Small intestine (tissue), 7 donors: ENCODE data around the gene C1QTNF12. TPM values are rescaled to one million over a fixed set of nuclear protein-coding genes. Genes with fewer than 3 reads are reported as not detected.
"Not testable (repeated sequence)": the region's sequence is repeated elsewhere in the genome, so short reads cannot be mapped to it uniquely, and the experiment has no call there.

Source experiments
- DNase-seq, 2 donors: peaks; one replicate each; pipeline versions ENCODE4 v3.0.0 to v3.0.0-alpha.2; 2013
- FAIRE-seq: peaks from 2 replicates; lab custom pipeline; 2012; peaks lifted over from hg19 to GRCh38; lab: Jason Lieb, UNC
- H3K27ac ChIP-seq, 3 donors: one replicate each; pipeline ENCODE4 v1.5.1; 2013; ENCODE audit warnings: low read length in 2 of 3, mild to moderate bottlenecking in 2 of 3, control low read depth in 1 of 3, inconsistent platforms in 1 of 3, low read depth in 1 of 3, moderate library complexity in 1 of 3
- H3K27me3 ChIP-seq, 3 donors: one replicate each; pipeline ENCODE4 v1.6.1; 2013; ENCODE audit warnings: low read length in 3 of 3, inconsistent platforms in 1 of 3; ENCODE audit not compliant: control insufficient read depth in 3 of 3, insufficient read depth in 3 of 3
- H3K36me3 ChIP-seq, 3 donors: one replicate each; pipeline ENCODE4 v1.6.1; 2013; ENCODE audit warnings: low read length in 3 of 3, inconsistent platforms in 1 of 3, low read depth in 1 of 3, mild to moderate bottlenecking in 1 of 3, moderate library complexity in 1 of 3; ENCODE audit not compliant: control insufficient read depth in 3 of 3, insufficient read depth in 2 of 3
- H3K4me1 ChIP-seq, 3 donors: one replicate each; pipeline ENCODE4 v1.6.1; 2013; ENCODE audit warnings: low read length in 2 of 3, inconsistent platforms in 1 of 3, low read depth in 1 of 3, mild to moderate bottlenecking in 1 of 3, moderate library complexity in 1 of 3; ENCODE audit not compliant: control insufficient read depth in 3 of 3, insufficient read depth in 2 of 3
- H3K4me3 ChIP-seq, 3 donors: one replicate each; pipeline ENCODE4 v1.5.1; 2013; ENCODE audit warnings: low read length in 3 of 3, control low read depth in 1 of 3, inconsistent platforms in 1 of 3, low read depth in 1 of 3, mild to moderate bottlenecking in 1 of 3, moderate library complexity in 1 of 3
- H3K9me3 ChIP-seq, 2 donors: one replicate each; pipeline ENCODE4 v1.6.1; 2013; ENCODE audit warnings: low read depth in 1 of 2, low read length in 1 of 2; ENCODE audit not compliant: control insufficient read depth in 2 of 2, insufficient read depth in 1 of 2
- WGBS, 3 donors: extraction: QIAGEN DNeasy Blood & Tissue Kit; methylation state at CpG; one replicate each; pipeline ENCODE4 v1.1.7; 2013; 5-methylcytosine and 5-hydroxymethylcytosine counted together
- polyA plus RNA-seq, 4 donors: library from polyadenylated mRNA; stranded (reverse) in 3 of 4; unstranded in 1 of 4; fragments of 200-250 nt in 3 of 4; fragments of 120-200 nt in 1 of 4; gene quantifications; one replicate each; pipeline versions ENCODE4 v1.2.1 to v1.2.3, GENCODE V29; 2013
- donor health status: healthy with polysubstance abuse.
- donor health status: control.
- donor health status: control.
- donor health status: Bipolar disorder and iron deficiency.
- donor health status: healthy.

The C1QTNF12 gene
- polyA plus RNA-seq, 4 donors, result 10.6 to 203 (median 98.5) TPM

- 77 to 89% (median 87%) methylated on average over 15 to 21 of the region's 21 CpGs for WGBS, 3 donors
- not testable (repeated sequence) for DNase-seq, FAIRE-seq
Observed at GRCh38 chr1:1248009-1248913, 1.7 kb upstream of the C1QTNF12 start.

GRCh38 chr1:1247341-1247913 lies 905 bp upstream of the C1QTNF12 start:
- Histone ChIP-seq H3K36me3 (peaks cover 0 to 18% (median 0%) of the 10 kb centered on the region in 3 donors), H3K27me3 (peaks cover 11 to 29% (median 22%) of the 10 kb centered on the region in 3 donors), H3K9me3 (no peaks in the 10 kb centered on the region), H3K4me3 (no peak overlapping the region), H3K4me1 (peaks cover 0 to 12% (median 2%) of the 10 kb centered on the region in 3 donors), H3K27ac (no peak overlapping the region)
- FAIRE-seq (no peak), DNase-seq (no peak)
- WGBS, 3 donors, result 54 to 66% (median 59%) methylated on average over 20 to 25 of the region's 25 CpGs

More at GRCh38 chr1:1248009-1248913, 1.7 kb upstream of the C1QTNF12 start:
- peaks cover 0 to 12% (median 2%) of the 10 kb centered on the region in 3 donors for H3K4me1 ChIP-seq
- H3K36me3 ChIP-seq, result peaks cover 0 to 18% (median under 1%) of the 10 kb centered on the region in 3 donors
- H3K4me3 ChIP-seq, H3K9me3 ChIP-seq, H3K27ac ChIP-seq: not testable (repeated sequence)
- H3K27me3 ChIP-seq, result peaks cover 11 to 29% (median 22%) of the 10 kb centered on the region in 3 donors

- Histone ChIP-seq H3K27ac (no peak overlapping the region), H3K9me3 (no peaks in the 10 kb centered on the region), H3K4me3 (no peak overlapping the region), H3K4me1 (peaks cover 0 to 12% (median 2%) of the 10 kb centered on the region in 3 donors), H3K27me3 (peaks cover 11 to 29% (median 22%) of the 10 kb centered on the region in 3 donors), H3K36me3 (peaks cover 0 to 20% (median 0%) of the 10 kb centered on the region in 3 donors)
- DNase-seq (no peak), FAIRE-seq (no peak)
- 23 to 37% (median 35%) methylated on average over 37 to 45 of the region's 45 CpGs for WGBS, 3 donors
Observed at GRCh38 chr1:1245817-1246576, 525 bp downstream of the C1QTNF12 start.

- H3K4me3 ChIP-seq, result no peak overlapping the region
- DNase-seq (no peak), FAIRE-seq (no peak)
Observed at GRCh38 chr1:1245178-1245816, 1.2 kb downstream of the C1QTNF12 start.

GRCh38 chr1:1244192-1244811 lies 2.2 kb downstream of the C1QTNF12 start:
- peaks cover 0 to 15% (median 0%) of the 10 kb centered on the region in 3 donors for H3K36me3 ChIP-seq
- 7 to 49% (median 30%) methylated on average over 23 to 30 of the region's 30 CpGs for WGBS, 3 donors
- FAIRE-seq (no peak), DNase-seq (peak; percentile 86 to 87)
- H3K27me3 ChIP-seq, result peaks cover 11 to 42% (median 22%) of the 10 kb centered on the region in 3 donors
- peak overlapping the region in 1 of 3 donors; percentile 47 for H3K27ac ChIP-seq
- peak overlapping the region in 2 of 3 donors; percentile 63 to 70 for H3K4me3 ChIP-seq
- H3K4me1 ChIP-seq, result peaks cover 0 to 19% (median 2%) of the 10 kb centered on the region in 3 donors
- no peaks in the 10 kb centered on the region for H3K9me3 ChIP-seq

More at GRCh38 chr1:1245178-1245816, 1.2 kb downstream of the C1QTNF12 start:
- Histone ChIP-seq H3K36me3 (peaks cover 0 to 15% (median 0%) of the 10 kb centered on the region in 3 donors), H3K27me3 (peaks cover 11 to 32% (median 22%) of the 10 kb centered on the region in 3 donors), H3K9me3 (no peaks in the 10 kb centered on the region), H3K4me1 (peaks cover 0 to 12% (median 2%) of the 10 kb centered on the region in 3 donors), H3K27ac (no peak overlapping the region)
- 58 to 74% (median 66%) methylated on average over 22 to 23 of the region's 23 CpGs for WGBS, 3 donors

- FAIRE-seq (no peak), DNase-seq (no peak)
- WGBS, 3 donors, result 20 to 46% (median 36%) methylated on average over 21 to 23 of the region's 23 CpGs
Observed at GRCh38 chr1:1243807-1244191, 2.7 kb downstream of the C1QTNF12 start.

GRCh38 chr1:1243266-1243660 lies 3.3 kb downstream of the C1QTNF12 start:
- Histone ChIP-seq H3K27ac (no peak overlapping the region), H3K9me3 (no peaks in the 10 kb centered on the region), H3K36me3 (peaks cover 0 to 15% (median 0%) of the 10 kb centered on the region in 3 donors), H3K4me3 (peak overlapping the region in 2 of 3 donors; percentile 63 to 70), H3K27me3 (peaks cover 12 to 52% (median 22%) of the 10 kb centered on the region in 3 donors), H3K4me1 (peaks cover 0 to 28% (median 2%) of the 10 kb centered on the region in 3 donors)
- no peak for DNase-seq
- 77 to 89% (median 88%) methylated on average over 12 to 23 of the region's 23 CpGs for WGBS, 3 donors
- no peak for FAIRE-seq

More at GRCh38 chr1:1243807-1244191, 2.7 kb downstream of the C1QTNF12 start:
- Histone ChIP-seq H3K27me3 (peaks cover 11 to 47% (median 22%) of the 10 kb centered on the region in 3 donors), H3K27ac (peak overlapping the region in 1 of 3 donors; percentile 47), H3K4me1 (peaks cover 0 to 24% (median 2%) of the 10 kb centered on the region in 3 donors), H3K36me3 (peaks cover 0 to 15% (median 0%) of the 10 kb centered on the region in 3 donors), H3K4me3 (peak overlapping the region in 2 of 3 donors; percentile 63 to 70), H3K9me3 (no peaks in the 10 kb centered on the region)
